Gastrocnemius medialis (tissue), 4 donors: ENCODE results near the gene RRP8. TPM values are rescaled to one million over a fixed set of nuclear protein-coding genes. Genes with fewer than 3 reads are reported as not detected.

Experiments
- ATAC-seq, 2 donors: fragments of 150-250 bp; one replicate each; pipeline ENCODE4 v1.9.1; 2016
- DNase-seq, 2 donors: peaks; one replicate each; pipeline ENCODE4 v3.0.0-alpha.2; 2019
- H3K27ac ChIP-seq, 4 donors: fragments of 200-600 bp; sonication (generic); 1 replicate in 1 of 4; 2 replicates in 3 of 4; pipeline ENCODE4 v1.5.1; 2016 to 2018; ENCODE audit warnings: mild to moderate bottlenecking in 2 of 4, moderate library complexity in 1 of 4
- H3K27me3 ChIP-seq, 3 donors: fragments of 200-600 bp; sonication (generic) in 2 of 3; 1 replicate in 1 of 3; 2 replicates in 2 of 3; pipeline versions ENCODE4 v1.5.1 to v1.6.0; 2016 to 2019; ENCODE audit warnings: mild to moderate bottlenecking in 1 of 3, moderate library complexity in 1 of 3
- H3K36me3 ChIP-seq, 2 donors: fragments of 200-600 bp; sonication (generic) in 1 of 2; one replicate each; pipeline ENCODE4 v1.5.1; 2017 to 2018
- H3K4me1 ChIP-seq, 2 donors: fragments of 200-600 bp; sonication (generic) in 1 of 2; one replicate each; pipeline ENCODE4 v1.5.1; 2016 to 2017; ENCODE audit warnings: mild to moderate bottlenecking in 2 of 2
- H3K4me3 ChIP-seq, 4 donors: fragments of 200-600 bp; sonication (generic) in 3 of 4; 1 replicate in 1 of 4; 2 replicates in 3 of 4; pipeline ENCODE4 v1.5.1; 2016 to 2019; ENCODE audit warnings: mild to moderate bottlenecking in 2 of 4
- H3K9me3 ChIP-seq, 3 donors: fragments of 200-600 bp; sonication (generic) in 2 of 3; 1 replicate in 1 of 3; 2 replicates in 2 of 3; pipeline ENCODE4 v1.5.1; 2016 to 2019
- CTCF ChIP-seq, 5 experiments: fragments of 450-650 bp in 3 of 5; fragments of 200-600 bp in 2 of 5; sonication (generic) in 2 of 5; IDR thresholded peaks in 4 of 5; conservative IDR thresholded peaks in 1 of 5; 1 replicate in 4 of 5; 2 replicates in 1 of 5; pipeline ENCODE4 v1.5.1; 2016 to 2019; ENCODE audit warnings: antibody characterized with exemption in 5 of 5, mild to moderate bottlenecking in 3 of 5, moderate library complexity in 3 of 5
- POLR2A ChIP-seq, 2 donors: fragments of 450-650 bp; IDR thresholded peaks; one replicate each; pipeline ENCODE4 v1.6.1; 2017; ENCODE audit warnings: antibody characterized with exemption in 2 of 2, mild to moderate bottlenecking in 2 of 2, moderate library complexity in 2 of 2
- in situ Hi-C, 4 donors: fragments of 200-750 bp; cut with MboI; loops; one replicate each; pipeline versions ENCODE4 v1.15.0 to v1.8.0; 2017; ENCODE audit warnings: low sequenced_read_pairs in 4 of 4
- intact Hi-C: fragments of 100-400 bp; cut with DNase I; formaldehyde crosslinking; loops from one replicate; pipeline ENCODE4 v1.15.1; 2023; ENCODE audit warnings: low total_unique reads
- total RNA-seq, 4 donors: library from RNA; depleted of rRNA; stranded (reverse); fragments of >200 nt; gene quantifications; one replicate each; pipeline versions ENCODE4 v1.1.0 to v1.2.3, GENCODE V29; 2016

RRP8 gene
- total RNA-seq, 4 donors from 2014 or later = 10.9 to 25.7 (median 14.9) TPM

- in situ Hi-C loops (loop anchor here in 2 of 4 donors (5.0 to 10.0 kb wide), 3 partner anchors 80 to 128 kb away; partner anchors contain the start of genes MRPL17 (in 2 of the 2) and TRIM3 (in 1 of the 2)), intact Hi-C loops (loop anchor here (1.0 to 10.0 kb wide), 4 partner anchors 31 to 368 kb away; partner anchors contain the start of genes ARFIP2, CNGA4, FHIP1B and SMPD1)
- peak overlapping the region; percentile 87 to 97 (median 90) for H3K4me3 ChIP-seq
- ATAC-seq = no peak
- no peak for TF ChIP-seq CTCF (IDR thresholded peaks at IDR 0.05 in 4 of 5, conservative IDR thresholded peaks at IDR 0.05 in 1 of 5)
- no peak for TF ChIP-seq POLR2A (IDR thresholded peaks at IDR 0.05)
- H3K27me3 ChIP-seq = no peaks in the 10 kb centered on the region
- peaks cover 41 to 46% of the 10 kb centered on the region in 2 donors for H3K4me1 ChIP-seq
- H3K36me3 ChIP-seq = peaks cover 0 to 36% of the 10 kb centered on the region in 2 donors
- H3K27ac ChIP-seq = peak overlapping the region; percentile 93 to 97 (median 94)
- H3K9me3 ChIP-seq = no peaks in the 10 kb centered on the region
- no peak for DNase-seq
Measured at GRCh38 chr11:6602096-6602940, 1.1 kb downstream of the RRP8 start.

GRCh38 chr11:6601041-6601461, 2.4 kb downstream of the RRP8 start:
- Histone ChIP-seq H3K27ac (no peak overlapping the region), H3K4me3 (no peak overlapping the region), H3K9me3 (no peaks in the 10 kb centered on the region), H3K4me1 (peaks cover 33 to 41% of the 10 kb centered on the region in 2 donors), H3K36me3 (peaks cover 0 to 47% of the 10 kb centered on the region in 2 donors), H3K27me3 (no peaks in the 10 kb centered on the region)
- in situ Hi-C loops = loop anchor here in 2 of 4 donors (5.0 to 10.0 kb wide), 3 partner anchors 81 to 126 kb away; partner anchors contain the start of genes MRPL17 (in 2 of the 2) and TRIM3 (in 1 of the 2)
- TF ChIP-seq POLR2A (IDR thresholded peaks at IDR 0.05) = no peak
- TF ChIP-seq CTCF (IDR thresholded peaks at IDR 0.05 in 4 of 5, conservative IDR thresholded peaks at IDR 0.05 in 1 of 5) = no peak
- DNase-seq (no peak), ATAC-seq (no peak)
- intact Hi-C loops = loop anchor here (5.0 to 10.0 kb wide), 3 partner anchors 119 to 366 kb away; partner anchors contain the start of genes ARFIP2, CNGA4, FHIP1B and SMPD1

- Histone ChIP-seq H3K27me3 (no peaks in the 10 kb centered on the region), H3K4me3 (no peak overlapping the region), H3K36me3 (peaks cover 0 to 50% of the 10 kb centered on the region in 2 donors), H3K27ac (no peak overlapping the region), H3K9me3 (no peaks in the 10 kb centered on the region), H3K4me1 (peaks cover 25 to 35% of the 10 kb centered on the region in 2 donors)
- in situ Hi-C loops = loop anchor here in 2 of 4 donors (5.0 to 10.0 kb wide), 3 partner anchors 82 to 125 kb away; partner anchors contain the start of genes MRPL17 (in 2 of the 2) and TRIM3 (in 1 of the 2)
- intact Hi-C loops = loop anchor here (5.0 to 10.0 kb wide), 3 partner anchors 118 to 365 kb away; partner anchors contain the start of genes ARFIP2, CNGA4, FHIP1B and SMPD1
- ATAC-seq (no peak), DNase-seq (no peak)
- no peak for TF ChIP-seq POLR2A (IDR thresholded peaks at IDR 0.05)
- TF ChIP-seq CTCF (IDR thresholded peaks at IDR 0.05 in 4 of 5, conservative IDR thresholded peaks at IDR 0.05 in 1 of 5) = no peak
Measured at GRCh38 chr11:6599881-6600390, 3.5 kb downstream of the RRP8 start.

GRCh38 chr11:6599449-6599848, 4.0 kb downstream of the RRP8 start:
- no peak for TF ChIP-seq POLR2A (IDR thresholded peaks at IDR 0.05)
- TF ChIP-seq CTCF (IDR thresholded peaks at IDR 0.05 in 4 of 5, conservative IDR thresholded peaks at IDR 0.05 in 1 of 5) = no peak
- in situ Hi-C loops (no loop called here), intact Hi-C loops (no loop called here)
- H3K9me3 ChIP-seq = no peaks in the 10 kb centered on the region
- ATAC-seq (no peak), DNase-seq (no peak)
- peaks cover 0 to 52% of the 10 kb centered on the region in 2 donors for H3K36me3 ChIP-seq
- H3K27me3 ChIP-seq = no peaks in the 10 kb centered on the region
- H3K4me1 ChIP-seq = peaks cover 20 to 30% of the 10 kb centered on the region in 2 donors
- H3K4me3 ChIP-seq = no peak overlapping the region
- no peak overlapping the region for H3K27ac ChIP-seq
